HUES64 (cell line): Measurements from ENCODE around the gene CYP4F22.
"Not testable (repeated sequence)": the region's sequence is repeated elsewhere in the genome, so short reads cannot be mapped to it uniquely, and the experiment has no call there.

Experiments used
- H3K27ac ChIP-seq: 2 replicates; pipeline ENCODE4 v1.7.0; 2013; ENCODE audit warnings: low read depth, low read length, inconsistent platforms
- H3K27me3 ChIP-seq: 2 replicates; pipeline ENCODE4 v1.6.1; 2013; ENCODE audit warnings: mild to moderate bottlenecking, low read length; ENCODE audit not compliant: insufficient read depth
- H3K36me3 ChIP-seq: 2 replicates; pipeline ENCODE4 v1.6.1; 2013; ENCODE audit warnings: mild to moderate bottlenecking, low read length; ENCODE audit not compliant: insufficient read depth
- H3K4me1 ChIP-seq: 2 replicates; pipeline ENCODE4 v1.6.1; 2013; ENCODE audit warnings: mild to moderate bottlenecking, low read length, moderate library complexity; ENCODE audit not compliant: insufficient read depth
- H3K4me3 ChIP-seq: 2 replicates; pipeline ENCODE4 v1.5.1; 2013; ENCODE audit warnings: mild to moderate bottlenecking, low read length, moderate library complexity
- H3K9ac ChIP-seq: 2 replicates; pipeline ENCODE4 v1.6.1; 2013; ENCODE audit warnings: mild to moderate bottlenecking, low read depth, low read length
- H3K9me3 ChIP-seq: 2 replicates; pipeline ENCODE4 v1.6.1; 2013; ENCODE audit warnings: low read depth, low read length; ENCODE audit not compliant: insufficient read depth
- WGBS: fragments of 150-250, 120-280 bp; methylation state at CpG from one replicate; pipeline ENCODE4 v1.1.7; 2013; ENCODE audit warnings: missing lambda C conversion rate; 5-methylcytosine and 5-hydroxymethylcytosine counted together

CYP4F22 gene

GRCh38 chr19:15473821-15474220 is 34.5 kb upstream of the CYP4F22 start:
- Histone ChIP-seq H3K27me3 (peaks cover 13% of the 10 kb centered on the region), H3K9me3 (peaks cover 44% of the 10 kb centered on the region)
- 71% methylated on average over 4 of the region's 4 CpGs for WGBS
- not testable (repeated sequence) for H3K36me3 ChIP-seq, H3K27ac ChIP-seq, H3K4me3 ChIP-seq, H3K9ac ChIP-seq, H3K4me1 ChIP-seq

- H3K9me3 ChIP-seq, result peaks cover 57% of the 10 kb centered on the region
- no peaks in the 10 kb centered on the region for H3K4me1 ChIP-seq
- 60% methylated on average over 3 of the region's 4 CpGs for WGBS
These were observed 33.2 kb upstream of the CYP4F22 start for GRCh38 chr19:15475169-15475568.

DNA sequence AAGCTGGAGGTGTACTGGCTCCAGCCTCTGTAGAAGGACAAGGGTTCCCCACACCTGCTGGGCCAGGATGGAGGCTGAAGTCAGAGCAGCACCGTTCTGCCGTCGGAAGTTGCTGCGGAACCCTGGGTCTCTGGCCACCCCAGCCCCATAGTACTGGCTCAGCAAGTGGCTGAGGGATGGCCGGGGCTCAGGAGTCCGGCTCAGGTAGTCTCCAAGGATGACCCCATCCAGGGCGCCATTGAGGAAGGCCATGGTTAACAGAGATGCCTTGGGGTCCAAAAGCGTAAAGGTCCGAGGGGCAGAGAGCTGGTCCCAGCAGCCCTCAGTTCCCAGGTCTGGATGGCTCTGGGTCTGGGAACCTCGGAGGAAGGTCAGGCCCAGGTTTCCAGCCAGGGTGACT is 32.7 kb upstream of the CYP4F22 start:
- Histone ChIP-seq H3K9me3 (peaks cover 61% of the 10 kb centered on the region), H3K4me3 (no peak overlapping the region)
- WGBS, result 89% methylated on average over 10 of the region's 10 CpGs

More at GRCh38 chr19:15475169-15475568, 33.2 kb upstream of the CYP4F22 start:
- H3K4me3 ChIP-seq, result no peak overlapping the region
- H3K36me3 ChIP-seq, result no peaks in the 10 kb centered on the region
- no peaks in the 10 kb centered on the region; the same call in none of the 2 replicates for H3K27me3 ChIP-seq
- no peak overlapping the region for H3K9ac ChIP-seq
- H3K27ac ChIP-seq, result no peak overlapping the region

DNA sequence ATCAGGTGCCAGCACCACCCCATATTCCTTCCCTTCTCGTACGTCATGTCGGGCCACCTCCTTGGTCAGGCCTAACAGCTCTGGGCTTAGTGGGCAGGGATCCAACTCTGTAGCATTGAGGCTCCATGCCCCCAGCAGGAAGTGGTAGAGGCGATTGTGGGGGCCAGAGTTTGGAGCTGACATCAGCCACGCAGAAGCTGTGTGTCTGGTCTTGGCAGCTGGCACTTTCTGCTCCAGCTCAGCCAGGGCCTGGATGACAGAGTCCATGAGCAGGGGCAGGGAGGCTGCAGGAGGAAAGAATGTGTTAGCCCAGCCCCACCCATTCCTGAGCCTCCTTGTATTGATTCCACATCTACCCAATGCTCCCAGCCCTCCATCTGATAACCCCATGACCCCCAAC is 32.0 kb upstream of the CYP4F22 start:
- no peaks in the 10 kb centered on the region for H3K27me3 ChIP-seq
- 79% methylated on average over 5 of the region's 5 CpGs for WGBS
- H3K9ac ChIP-seq, result no peak overlapping the region
- no peaks in the 10 kb centered on the region for H3K4me1 ChIP-seq
- no peaks in the 10 kb centered on the region for H3K36me3 ChIP-seq
- peaks cover 63% of the 10 kb centered on the region for H3K9me3 ChIP-seq
- no peak overlapping the region for H3K4me3 ChIP-seq
- H3K27ac ChIP-seq, result no peak overlapping the region

More for the DNA sequence above, 32.7 kb upstream of the CYP4F22 start:
- Histone ChIP-seq H3K27me3 (no peaks in the 10 kb centered on the region), H3K4me1 (no peaks in the 10 kb centered on the region), H3K9ac (no peak overlapping the region), H3K27ac (no peak overlapping the region), H3K36me3 (no peaks in the 10 kb centered on the region)

DNA sequence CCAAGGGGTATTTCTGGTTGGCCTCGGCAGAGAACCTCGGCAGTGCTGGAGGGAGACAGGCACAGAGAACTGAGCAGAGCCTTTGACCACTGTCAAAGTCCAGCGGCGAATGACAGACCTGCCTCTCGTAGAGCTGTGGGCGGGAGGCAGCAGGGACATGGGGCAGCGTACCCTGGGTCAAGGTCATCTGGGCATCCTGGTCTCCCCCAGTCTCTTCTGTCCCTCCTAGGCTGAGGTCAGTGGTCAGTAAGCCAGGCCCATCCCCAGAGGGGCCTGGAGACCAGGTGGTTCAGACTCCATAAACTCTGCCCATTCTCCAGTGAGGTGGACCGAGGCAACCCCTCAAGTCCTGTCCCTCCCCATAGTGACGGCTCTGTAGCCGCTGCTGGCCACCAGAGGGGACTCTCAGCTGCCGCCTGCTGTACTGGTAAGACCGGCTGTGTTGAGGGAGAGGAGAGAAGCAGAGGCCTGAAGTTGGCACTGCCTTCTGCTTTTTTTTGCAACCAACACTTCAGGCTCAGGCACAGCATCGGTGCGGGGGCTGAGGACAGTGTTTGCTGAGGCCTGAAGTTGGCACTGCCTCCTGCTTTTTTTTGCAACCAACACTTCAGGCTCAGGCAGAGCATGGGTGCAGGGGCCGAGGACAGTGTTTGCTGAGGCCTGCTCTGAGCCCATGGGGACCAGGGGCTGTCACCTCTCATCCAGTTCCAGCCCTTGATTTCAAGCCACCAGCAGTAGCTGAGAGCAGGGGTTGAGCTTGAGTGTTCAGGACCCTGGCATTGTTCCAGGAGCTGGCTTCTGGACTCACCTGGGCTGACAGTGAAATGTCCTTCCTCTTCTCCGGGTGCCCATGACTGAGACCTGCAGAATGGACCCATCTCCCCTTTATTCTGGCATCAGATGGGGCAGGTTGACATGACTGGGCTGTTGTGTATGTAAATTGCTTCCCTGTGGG is 28.7 kb upstream of the CYP4F22 start, which contains the start of gene PGLYRP2:
Gene PGLYRP2, minus strand, starts transcription at position 111 of the 955 bp plus-strand sequence. CDS start 130 bp downstream, outside the sequence.
- Histone ChIP-seq H3K9me3 (peaks cover 68% of the 10 kb centered on the region), H3K9ac (no peak within 1 kb of the TSS), H3K27me3 (no peaks in the 10 kb centered on the region), H3K4me3 (no peak within 1 kb of the TSS), H3K36me3 (no peaks in the 10 kb centered on the region), H3K27ac (no peak within 1 kb of the TSS), H3K4me1 (no peaks in the 10 kb centered on the region)
- 86% methylated on average over 16 of the region's 16 CpGs for WGBS

DNA sequence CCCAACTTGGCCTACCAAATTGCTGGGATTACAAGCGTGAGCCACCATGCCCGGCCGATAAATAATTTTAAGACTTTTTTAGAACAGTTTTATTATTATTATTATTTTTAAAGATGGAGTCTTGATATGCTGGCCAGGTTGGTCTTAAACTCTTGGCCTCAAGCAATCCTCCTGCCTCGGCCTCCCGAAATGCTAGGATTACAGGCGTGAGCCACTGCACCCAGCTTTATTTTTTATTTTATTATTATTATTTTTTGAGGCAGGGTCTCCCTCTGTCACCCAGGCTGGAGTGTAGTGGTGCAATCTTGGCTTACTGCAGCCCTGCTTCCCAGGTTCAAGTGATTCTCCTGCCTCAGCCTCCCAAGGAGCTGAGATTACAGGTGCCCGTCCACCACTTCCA is 27.3 kb upstream of the CYP4F22 start:
- H3K4me3 ChIP-seq, H3K36me3 ChIP-seq, H3K27ac ChIP-seq, H3K9ac ChIP-seq, H3K4me1 ChIP-seq, H3K27me3 ChIP-seq: not testable (repeated sequence)
- peaks cover 59% of the 10 kb centered on the region for H3K9me3 ChIP-seq
- 73% methylated on average over 5 of the region's 7 CpGs for WGBS

- WGBS, result 85% methylated on average over 5 of the region's 5 CpGs
- H3K27ac ChIP-seq, H3K36me3 ChIP-seq, H3K4me3 ChIP-seq, H3K4me1 ChIP-seq, H3K27me3 ChIP-seq, H3K9ac ChIP-seq: not testable (repeated sequence)
- H3K9me3 ChIP-seq, result peaks cover 52% of the 10 kb centered on the region
These were observed 22.6 kb upstream of the CYP4F22 start for GRCh38 chr19:15485768-15486167.

DNA sequence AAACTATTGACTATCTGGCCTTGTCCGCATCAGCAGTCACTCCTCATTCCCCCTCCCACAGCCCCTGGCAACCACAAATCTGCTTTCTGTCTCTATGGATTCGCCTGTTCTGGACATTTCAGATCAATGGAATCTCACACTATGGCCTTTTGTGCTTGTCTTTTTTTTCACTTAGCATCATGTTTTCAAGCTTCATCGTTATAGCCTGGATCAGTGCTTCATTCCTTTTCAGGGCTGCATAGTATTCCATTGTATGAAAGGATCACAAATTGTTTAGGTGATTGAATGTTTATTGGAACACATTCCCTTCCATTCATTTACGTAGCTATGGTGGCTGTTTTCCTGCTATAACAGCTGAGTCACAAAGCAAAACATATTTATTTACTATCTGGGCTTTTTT is 21.3 kb upstream of the CYP4F22 start:
- no peaks in the 10 kb centered on the region for H3K27me3 ChIP-seq
- H3K9me3 ChIP-seq, result peaks cover 45% of the 10 kb centered on the region
- H3K4me3 ChIP-seq, result no peak overlapping the region
- 77% methylated on average over 3 of the region's 4 CpGs for WGBS
- no peak overlapping the region for H3K9ac ChIP-seq
- H3K36me3 ChIP-seq, result no peaks in the 10 kb centered on the region
- no peak overlapping the region for H3K27ac ChIP-seq
- H3K4me1 ChIP-seq, result no peaks in the 10 kb centered on the region

GRCh38 chr19:15488489-15489226 is 19.7 kb upstream of the CYP4F22 start:
- Histone ChIP-seq H3K9me3 (peaks cover 35% of the 10 kb centered on the region), H3K9ac (no peak overlapping the region), H3K27ac (no peak overlapping the region), H3K4me3 (no peak overlapping the region), H3K27me3 (no peaks in the 10 kb centered on the region), H3K36me3 (no peaks in the 10 kb centered on the region), H3K4me1 (no peaks in the 10 kb centered on the region)
- 83% methylated on average over 13 of the region's 13 CpGs for WGBS

DNA sequence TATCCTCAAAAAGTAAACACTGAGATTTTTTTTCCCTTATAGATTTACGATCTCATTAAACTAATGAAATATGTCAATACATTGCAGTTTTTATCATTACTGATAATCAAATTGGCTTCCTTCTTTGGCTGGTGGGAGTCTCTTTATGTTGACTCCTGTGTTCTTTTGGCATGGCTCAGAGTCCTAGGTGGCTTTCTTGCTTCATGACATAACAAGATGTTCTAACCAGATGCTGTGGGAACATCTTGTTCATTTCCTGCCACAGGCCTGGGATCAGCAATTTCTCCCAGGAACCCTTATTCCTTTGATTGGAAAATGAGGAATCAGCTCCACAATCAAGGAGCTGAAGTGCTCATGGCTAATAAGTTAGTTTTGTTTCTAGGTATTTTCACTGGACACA is 13.2 kb upstream of the CYP4F22 start:
- H3K9me3 ChIP-seq, result peaks cover 30% of the 10 kb centered on the region
- H3K9ac ChIP-seq, result no peak overlapping the region
- H3K36me3 ChIP-seq, result no peaks in the 10 kb centered on the region
- 80% methylated on average over 1 of the region's 1 CpG for WGBS
- no peaks in the 10 kb centered on the region for H3K4me1 ChIP-seq
- no peak overlapping the region for H3K27ac ChIP-seq
- no peaks in the 10 kb centered on the region for H3K27me3 ChIP-seq
- no peak overlapping the region for H3K4me3 ChIP-seq

DNA sequence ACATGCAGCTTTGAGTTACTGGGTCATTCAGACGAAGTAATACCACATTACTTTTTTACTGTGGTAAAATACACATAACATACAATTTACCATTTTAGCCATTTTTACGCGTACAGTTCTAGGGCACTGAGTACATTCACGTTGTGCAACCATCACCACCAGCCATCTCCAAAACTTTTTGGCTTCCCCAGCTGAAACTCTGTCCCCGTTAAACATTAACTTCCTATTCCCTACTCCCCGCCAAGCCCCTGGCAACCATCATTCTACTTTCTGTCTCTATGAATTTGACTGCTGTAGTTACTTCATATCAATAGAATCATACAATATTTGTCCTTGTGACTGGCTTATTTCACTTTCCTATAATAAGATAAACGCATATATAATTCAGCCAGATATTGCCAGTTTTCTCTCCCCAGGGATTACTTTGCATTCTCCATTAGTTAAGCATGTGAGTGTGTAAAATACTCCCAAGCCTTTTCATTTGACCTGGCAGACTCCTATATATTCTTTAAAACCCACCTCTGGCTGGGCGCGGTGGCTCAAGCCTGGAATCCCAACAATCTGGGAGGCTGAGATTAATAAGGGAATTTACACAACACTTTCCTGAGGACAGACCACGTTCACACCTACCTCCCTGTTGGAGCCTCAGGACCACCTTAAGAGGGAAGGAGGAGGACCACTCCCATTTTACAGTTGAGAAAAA is 10.0 kb upstream of the CYP4F22 start:
- Histone ChIP-seq H3K9ac (no peak overlapping the region), H3K9me3 (peaks cover 54% of the 10 kb centered on the region), H3K27ac (no peak overlapping the region), H3K4me3 (no peak overlapping the region), H3K36me3 (no peaks in the 10 kb centered on the region), H3K4me1 (no peaks in the 10 kb centered on the region), H3K27me3 (no peaks in the 10 kb centered on the region)
- 82% methylated on average over 8 of the region's 10 CpGs for WGBS
